ENCODE measurements around the gene FHAD1. TPM values are rescaled to one million over a fixed set of nuclear protein-coding genes. Genes with fewer than 3 reads are reported as not detected.

Gene FHAD1
- polyA plus RNA-seq, 1 of the 3 experiments (the other 2 are of a cell fraction): 0.48 TPM

- Histone ChIP-seq H3F3A (replicated peaks; ENCODE audit: insufficient read depth) (peaks cover 3% of the 10 kb centered on the region), H3K9ac (no peak overlapping the region), H4K20me1 (ENCODE audit: insufficient read depth) (no peaks in the 10 kb centered on the region), H2AFZ (ENCODE audit: low read depth) (no peak overlapping the region), H3K27ac (ENCODE audit: low read depth in 2 of 2, low read length in 1 of 2) (no peak overlapping the region), H3K36me3 (replicated peaks in 1 of 2; ENCODE audit: control insufficient read depth in 1 of 2, insufficient read depth in 2 of 2, low read length in 1 of 2) (no peaks in the 10 kb centered on the region), H3K4me3 (ENCODE audit: low read depth in 2 of 2, low read length in 1 of 2) (no peak overlapping the region), H3K9me2 (no peaks in the 10 kb centered on the region), H3K79me2 (ENCODE audit: insufficient read depth) (no peaks in the 10 kb centered on the region), H3K9me3 (no peaks in the 10 kb centered on the region), H3K4me2 (no peak overlapping the region), H3K27me3 (ENCODE audit: insufficient read depth) (no peaks in the 10 kb centered on the region), H3K4me1 (ENCODE audit: control insufficient read depth in 1 of 2, insufficient read depth in 2 of 2, low read depth in 1 of 2, low read length in 1 of 2) (peaks cover 0 to 3% of the 10 kb centered on the region in 2 experiments; a peak in 1 of 4 replicates)
- 90% methylated on average over 5 of the region's 5 CpGs for WGBS (ENCODE audit: low lambda C conversion rate)
- TF ChIP-seq SMC3 (IDR thresholded peaks at IDR 0.05; ENCODE audit: low read depth, low read length): no peak
- TF ChIP-seq CTCF (IDR thresholded peaks at IDR 0.05): no peak
- no peak for TF ChIP-seq NFIC (IDR thresholded peaks at IDR 0.05; ENCODE audit: borderline replicate concordance)
- POLR2A ChIA-PET: no interaction called here
- CTCF ChIA-PET: no interaction called here
- DNase-seq: no peak
Measured at GRCh38 chr1:15364740-15365139, 117.7 kb downstream of the FHAD1 start.

- Histone ChIP-seq H4K20me1 (ENCODE audit: insufficient read depth) (no peaks in the 10 kb centered on the region), H3K27ac (ENCODE audit: low read depth in 2 of 2, low read length in 1 of 2) (no peak overlapping the region), H3K9me3 (no peaks in the 10 kb centered on the region), H3K9ac (no peak overlapping the region), H3K4me1 (ENCODE audit: control insufficient read depth in 1 of 2, insufficient read depth in 2 of 2, low read depth in 1 of 2, low read length in 1 of 2) (peaks cover 3 to 12% of the 10 kb centered on the region in 2 experiments; a peak in 2 of 4 replicates), H3K27me3 (ENCODE audit: insufficient read depth) (no peaks in the 10 kb centered on the region), H3K36me3 (replicated peaks in 1 of 2; ENCODE audit: control insufficient read depth in 1 of 2, insufficient read depth in 2 of 2, low read length in 1 of 2) (no peaks in the 10 kb centered on the region), H3K4me3 (ENCODE audit: low read depth in 2 of 2, low read length in 1 of 2) (no peak overlapping the region), H3F3A (replicated peaks; ENCODE audit: insufficient read depth) (peaks cover 3% of the 10 kb centered on the region), H3K4me2 (no peak overlapping the region), H3K79me2 (ENCODE audit: insufficient read depth) (no peaks in the 10 kb centered on the region), H3K9me2 (no peaks in the 10 kb centered on the region), H2AFZ (ENCODE audit: low read depth) (no peak overlapping the region)
- POLR2A ChIA-PET: no interaction called here
- 100% methylated on average over 1 of the region's 1 CpG for WGBS (ENCODE audit: low lambda C conversion rate)
- DNase-seq: no peak
- no peak for TF ChIP-seq RXRA (IDR thresholded peaks at IDR 0.05; ENCODE audit: borderline replicate concordance, low read depth)
- no peak for TF ChIP-seq USF1 (IDR thresholded peaks at IDR 0.05; ENCODE audit: borderline replicate concordance, low read depth)
- no peak for TF ChIP-seq SMC3 (IDR thresholded peaks at IDR 0.05; ENCODE audit: low read depth, low read length)
- no peak for TF ChIP-seq TAF1 (IDR thresholded peaks at IDR 0.05; ENCODE audit: borderline replicate concordance, low read depth, low read length)
- no peak for TF ChIP-seq GATA2 (CRISPR knock-in tag; IDR thresholded peaks at IDR 0.05)
- TF ChIP-seq TEAD4 (IDR thresholded peaks at IDR 0.05; ENCODE audit: borderline replicate concordance, insufficient read depth): no peak
- no peak for TF ChIP-seq REST (IDR thresholded peaks at IDR 0.05; ENCODE audit: low read depth, low read length)
- TF ChIP-seq YY1 (IDR thresholded peaks at IDR 0.05; ENCODE audit: low read depth): no peak
- CTCF ChIA-PET: interaction anchor here (0.7 to 1.2 kb wide), 3 partner anchors 11 to 65 kb away, joined by 3 read pairs; no protein-coding TSS in a partner anchor
Measured at GRCh38 chr1:15368888-15369287, 121.9 kb downstream of the FHAD1 start.

Data from SK-N-SH (cell line).